Stimulated activated CD8-positive, alpha-beta memory T cell treated with anti-CD3 and anti-CD28 coated beads, Interleukin-7, amount 100 ng/mL, for 4 hours (primary cell): ENCODE measurements around the gene TLNRD1.

Experiments used
- DNase-seq, 2 donors: peaks; one replicate each; pipeline ENCODE4 v3.0.0-alpha.2; 2020; ENCODE audit warnings: low read depth in 2 of 2

The TLNRD1 gene

DNA sequence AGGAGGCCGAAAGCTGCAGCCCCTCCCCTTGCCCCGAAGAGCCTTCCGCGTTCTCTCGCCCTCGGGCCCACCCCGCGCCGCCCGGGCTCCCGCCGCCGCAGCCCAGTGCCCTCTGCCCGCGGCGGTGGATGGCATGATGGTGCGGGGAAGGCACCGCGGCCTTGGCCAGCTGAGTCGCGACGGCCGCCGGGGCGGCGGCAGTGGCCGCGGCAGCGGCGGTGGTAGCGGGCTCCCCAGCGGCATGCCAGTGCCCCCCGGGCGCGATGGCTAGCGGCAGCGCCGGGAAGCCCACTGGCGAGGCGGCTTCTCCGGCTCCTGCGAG lies 1.2 kb downstream of the TLNRD1 start:
- no peak for DNase-seq

GRCh38 chr15:81002331-81003096 lies 1.8 kb downstream of the TLNRD1 start:
- no peak for DNase-seq

DNA sequence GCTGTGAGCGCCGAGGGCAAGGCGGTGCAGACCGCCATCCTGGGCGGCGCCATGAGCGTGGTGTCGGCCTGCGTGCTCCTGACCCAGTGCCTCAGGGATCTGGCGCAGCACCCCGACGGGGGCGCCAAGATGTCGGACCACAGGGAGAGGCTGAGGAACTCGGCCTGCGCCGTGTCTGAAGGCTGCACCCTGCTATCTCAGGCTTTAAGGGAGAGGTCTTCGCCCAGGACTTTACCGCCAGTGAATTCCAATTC lies 2.3 kb downstream of the TLNRD1 start:
- DNase-seq = no peak

GRCh38 chr15:81006124-81006523 lies 5.4 kb downstream of the TLNRD1 start:
- no peak for DNase-seq

DNA sequence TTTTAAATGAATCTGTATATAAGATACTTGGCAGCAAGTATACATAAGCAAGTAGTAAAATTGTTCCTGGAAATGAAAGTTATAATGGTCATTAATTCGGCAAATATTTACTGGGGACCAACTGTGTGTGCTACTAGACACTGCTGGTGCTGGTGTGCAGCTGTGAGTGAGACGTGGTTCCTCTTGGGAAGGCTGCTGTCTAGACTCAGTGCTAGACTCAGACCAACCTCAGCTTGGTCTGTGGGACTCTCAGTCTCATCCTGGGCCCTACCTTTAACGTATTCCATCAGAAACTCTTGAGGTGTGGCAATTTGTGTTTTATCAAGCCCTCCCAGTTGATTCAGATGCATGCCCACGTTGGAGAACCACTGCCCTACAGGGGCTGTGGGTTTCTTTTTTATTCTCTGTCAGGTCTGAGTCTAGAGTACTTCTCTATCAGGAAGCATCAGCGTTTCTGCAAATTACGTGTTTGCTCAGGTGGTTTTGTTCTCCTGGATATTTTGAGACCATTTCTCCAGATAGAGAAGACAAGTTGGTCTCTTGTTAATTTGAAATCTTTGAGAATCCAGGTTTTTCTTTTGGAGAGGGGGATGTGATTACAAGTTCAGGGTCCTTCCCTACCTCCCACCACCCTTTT lies 6.8 kb downstream of the TLNRD1 start:
- DNase-seq = no peak

DNA sequence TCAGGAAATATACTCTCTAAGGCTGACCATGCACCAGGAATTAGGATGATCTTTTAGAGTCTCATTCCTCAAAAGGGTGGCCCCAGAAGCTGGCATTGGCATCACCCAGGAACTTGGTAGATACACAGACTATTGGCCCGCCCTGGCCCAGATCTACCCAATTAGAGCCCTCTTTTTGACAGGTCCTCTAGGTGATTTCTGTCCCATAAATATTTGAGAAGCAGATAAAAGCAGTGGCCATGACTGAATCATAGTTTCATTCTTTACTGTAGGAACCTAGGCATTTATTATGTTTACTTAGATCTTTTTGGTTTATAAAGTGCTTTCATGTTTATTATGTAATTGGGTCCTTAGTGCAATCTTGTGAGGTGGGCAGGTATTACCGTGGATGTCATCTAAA lies 7.6 kb downstream of the TLNRD1 start:
- no peak for DNase-seq

GRCh38 chr15:81010086-81010485 lies 9.4 kb downstream of the TLNRD1 start:
- DNase-seq = no peak

DNA sequence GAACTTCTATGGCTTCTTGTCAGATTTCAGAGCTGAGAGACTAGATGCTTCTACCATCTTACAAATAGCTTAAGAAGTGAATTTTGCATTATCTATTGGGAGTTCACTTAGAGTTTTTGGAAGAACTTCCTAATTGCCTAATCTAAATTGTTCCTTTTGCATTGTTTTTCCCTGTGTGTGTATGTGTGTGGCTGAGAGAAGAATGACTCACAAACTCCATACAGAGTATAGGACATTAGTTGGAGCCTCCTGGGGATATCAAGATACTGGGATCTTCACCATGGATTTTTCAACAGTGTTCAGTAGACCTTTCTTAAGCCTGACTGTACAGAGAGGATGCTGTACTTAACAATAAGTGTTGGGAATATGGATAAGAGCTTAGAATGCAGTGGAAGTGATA lies 10.9 kb downstream of the TLNRD1 start:
- DNase-seq = no peak

GRCh38 chr15:81012588-81012987 lies 11.9 kb downstream of the TLNRD1 start:
- no peak for DNase-seq

DNA sequence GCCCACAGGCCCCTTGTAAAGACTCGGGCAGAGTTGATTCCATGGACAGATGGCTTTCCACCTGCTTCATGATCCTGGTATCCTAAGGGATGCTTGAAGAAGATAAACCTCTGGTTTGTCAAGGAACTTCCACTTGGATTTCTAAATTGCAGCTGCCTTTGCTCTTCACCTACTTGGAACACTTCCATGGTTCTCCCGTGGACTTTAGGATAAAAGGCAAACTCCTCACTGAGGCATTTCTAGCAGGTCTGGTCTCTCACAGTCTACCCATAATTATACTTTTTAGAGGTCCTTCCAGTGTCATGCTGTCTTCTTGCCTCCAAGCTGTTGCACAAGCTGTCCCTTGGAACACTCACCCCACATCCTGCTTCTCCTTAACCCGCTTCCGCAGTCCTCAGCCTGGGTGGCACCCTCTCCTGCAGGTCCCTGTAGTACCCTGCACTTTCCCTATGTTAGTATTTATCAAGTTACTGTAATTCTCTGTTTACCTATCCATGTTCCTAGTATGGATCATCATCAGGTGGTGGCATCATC lies 12.7 kb downstream of the TLNRD1 start:
- no peak for DNase-seq

DNA sequence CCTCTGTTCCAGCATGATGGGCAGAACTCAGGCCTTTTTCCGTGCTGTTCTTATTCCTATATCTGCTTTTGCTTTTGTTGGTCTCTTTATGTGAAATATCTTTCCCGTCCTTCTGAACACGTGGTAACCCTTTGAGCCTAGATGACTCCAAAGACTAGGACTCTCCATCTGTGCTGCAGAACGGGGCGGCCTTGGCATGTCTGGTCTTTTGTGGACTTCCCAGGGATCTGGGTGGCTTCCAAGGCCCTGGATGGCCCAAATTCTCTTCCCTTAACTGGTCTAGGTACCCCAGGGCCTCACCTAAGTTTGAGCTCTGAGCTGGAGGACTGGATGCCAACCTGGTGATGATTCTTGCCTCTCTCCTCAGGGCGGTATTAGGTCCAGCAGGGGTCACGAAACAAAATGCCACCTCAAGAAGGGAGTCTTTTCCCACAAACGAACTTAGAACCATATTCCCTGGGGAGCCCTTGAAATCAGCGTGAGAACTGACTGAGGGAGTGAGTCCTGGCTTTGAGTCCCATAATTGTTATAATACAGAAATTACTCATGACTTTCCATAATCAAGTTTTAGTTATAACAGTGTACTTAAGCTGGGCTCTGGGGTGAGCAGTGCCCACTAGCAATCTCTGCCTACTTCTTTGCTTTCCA lies 13.8 kb downstream of the TLNRD1 start:
- DNase-seq = no peak

GRCh38 chr15:81015621-81016488 lies 15.1 kb downstream of the TLNRD1 start:
- DNase-seq = no peak

DNA sequence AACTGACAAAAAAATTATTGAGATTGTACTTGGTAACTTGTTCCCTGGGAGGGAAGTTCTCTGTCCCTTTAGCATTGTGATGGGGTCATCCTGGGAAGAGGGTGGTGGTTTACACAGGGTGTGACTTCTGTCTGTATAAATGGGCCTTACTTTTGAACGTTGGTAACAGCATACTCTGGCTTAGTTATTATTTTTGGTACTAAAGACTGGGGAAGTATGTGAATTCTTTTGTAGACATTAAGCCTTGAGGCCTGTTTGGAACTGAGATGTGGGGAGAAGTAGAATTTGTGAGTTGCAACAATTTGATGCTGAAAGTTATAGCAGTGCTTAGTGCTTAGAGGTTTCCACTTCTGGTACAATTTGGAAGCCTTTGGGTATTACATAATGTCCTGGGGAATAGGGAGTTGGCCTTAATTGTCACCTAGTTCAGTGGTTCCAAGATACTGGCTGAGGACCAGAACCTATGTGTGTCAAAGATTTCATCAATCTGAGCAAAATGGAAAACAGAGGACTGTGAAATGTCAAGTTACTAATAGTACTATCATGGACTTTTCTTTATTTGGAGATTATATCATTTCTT lies 15.9 kb downstream of the TLNRD1 start:
- no peak for DNase-seq

GRCh38 chr15:81018197-81018596 lies 17.5 kb downstream of the TLNRD1 start:
- no peak for DNase-seq

DNA sequence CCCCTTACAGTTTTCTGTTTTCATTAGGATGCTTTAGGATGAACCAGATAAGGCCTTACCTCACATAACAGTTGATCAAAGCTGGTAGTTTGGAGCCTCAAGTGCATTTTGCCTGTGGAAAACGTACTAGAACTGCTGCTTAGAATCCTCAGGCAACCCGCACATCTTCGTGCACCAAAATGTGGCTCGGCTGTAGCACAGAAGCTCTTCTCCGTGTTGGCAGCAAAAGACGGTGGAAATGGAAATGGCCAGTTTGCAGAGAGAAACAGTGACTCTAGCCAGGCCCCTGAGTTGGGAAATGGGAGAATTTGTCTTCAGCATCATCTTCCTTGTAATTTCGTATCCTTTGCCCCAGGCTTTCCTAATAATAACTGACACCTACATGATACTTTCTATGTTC lies 20.6 kb downstream of the TLNRD1 start:
- no peak for DNase-seq

DNA sequence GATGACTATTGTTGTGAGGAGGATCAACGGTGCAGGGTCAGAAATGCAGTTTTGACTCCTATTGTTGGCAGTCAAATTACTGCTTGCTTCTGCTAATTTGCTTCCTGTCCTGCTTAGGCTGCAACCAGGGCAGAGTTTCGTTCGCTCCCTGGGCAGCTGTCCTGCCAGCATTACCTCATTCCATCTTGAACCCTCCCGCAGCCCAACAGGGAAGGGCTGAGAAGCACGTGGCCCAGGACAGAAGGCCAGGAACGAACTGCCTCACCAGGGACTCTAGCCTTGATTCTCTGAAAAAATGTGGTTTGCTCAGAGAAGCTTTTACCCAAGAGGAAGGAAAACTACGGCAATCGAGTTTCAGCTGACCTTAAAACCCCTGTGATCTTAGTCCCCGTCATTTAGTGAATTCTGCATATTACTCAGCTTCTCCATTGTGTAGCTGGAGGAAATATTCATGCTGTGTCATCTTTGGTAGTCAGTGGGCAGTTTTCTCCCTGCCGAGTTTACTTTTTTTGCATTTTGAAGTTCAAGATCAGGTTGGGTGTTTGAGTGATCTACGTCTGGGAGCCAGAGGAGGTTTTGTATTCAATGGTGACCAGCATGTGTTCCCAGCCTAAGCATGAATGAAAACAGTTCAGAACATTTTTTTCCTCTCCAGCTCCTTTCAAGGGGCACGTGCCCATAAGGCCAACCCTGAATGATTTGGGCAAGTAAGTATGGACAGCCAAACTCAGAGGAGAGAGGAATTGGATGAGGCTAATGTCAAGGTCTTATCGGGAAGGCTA lies 23.0 kb downstream of the TLNRD1 start:
- DNase-seq = no peak

- DNase-seq = no peak
Measured at GRCh38 chr15:81024265-81024872, 23.6 kb downstream of the TLNRD1 start.

- DNase-seq = no peak
Measured at GRCh38 chr15:81024936-81025335, 24.2 kb downstream of the TLNRD1 start.

DNA sequence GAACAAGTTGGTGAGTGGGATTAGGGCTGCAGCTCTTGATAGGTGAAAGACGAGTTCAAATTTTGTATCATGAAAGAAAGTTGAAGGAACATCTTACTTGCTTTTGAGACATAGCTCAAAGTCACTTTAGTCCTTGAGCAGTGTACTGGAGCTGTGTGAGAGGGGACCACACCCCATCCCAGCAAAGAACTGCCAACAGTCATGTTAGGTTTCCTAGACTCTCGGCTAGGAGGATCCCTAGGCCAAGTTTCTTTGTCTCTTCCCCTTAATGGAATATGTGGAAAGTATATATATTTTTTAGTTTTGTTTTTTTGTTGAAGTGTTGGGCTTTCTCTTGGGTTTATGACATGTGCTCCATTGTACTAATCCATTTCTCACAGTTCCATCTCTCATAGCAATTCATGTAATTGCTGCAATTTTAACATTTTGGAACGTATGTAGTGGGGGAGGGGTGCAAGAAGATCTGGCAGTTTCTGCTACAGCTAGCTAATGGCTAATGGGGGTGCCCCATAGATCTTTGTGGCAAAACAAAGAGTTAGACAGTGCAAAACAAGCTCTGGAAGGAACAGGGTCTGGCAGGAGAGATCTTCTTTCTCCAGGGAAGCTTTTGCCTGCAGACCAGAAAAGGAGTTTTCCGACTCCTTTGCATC lies 25.1 kb downstream of the TLNRD1 start:
- no peak for DNase-seq
